Stimulated activated CD4-positive, alpha-beta T cell treated with anti-CD3 and anti-CD28 coated beads, Interleukin-2, amount 100 ng/mL, for 4 hours (primary cell): ENCODE measurements around the gene HBQ1.
"Not testable (repeated sequence)": the region's sequence is repeated elsewhere in the genome, so short reads cannot be mapped to it uniquely, and the experiment has no call there.

ENCODE experiments used
- DNase-seq: peaks from one replicate; pipeline ENCODE4 v3.0.0-alpha.2; 2020; ENCODE audit warnings: low read depth

Gene HBQ1

DNA sequence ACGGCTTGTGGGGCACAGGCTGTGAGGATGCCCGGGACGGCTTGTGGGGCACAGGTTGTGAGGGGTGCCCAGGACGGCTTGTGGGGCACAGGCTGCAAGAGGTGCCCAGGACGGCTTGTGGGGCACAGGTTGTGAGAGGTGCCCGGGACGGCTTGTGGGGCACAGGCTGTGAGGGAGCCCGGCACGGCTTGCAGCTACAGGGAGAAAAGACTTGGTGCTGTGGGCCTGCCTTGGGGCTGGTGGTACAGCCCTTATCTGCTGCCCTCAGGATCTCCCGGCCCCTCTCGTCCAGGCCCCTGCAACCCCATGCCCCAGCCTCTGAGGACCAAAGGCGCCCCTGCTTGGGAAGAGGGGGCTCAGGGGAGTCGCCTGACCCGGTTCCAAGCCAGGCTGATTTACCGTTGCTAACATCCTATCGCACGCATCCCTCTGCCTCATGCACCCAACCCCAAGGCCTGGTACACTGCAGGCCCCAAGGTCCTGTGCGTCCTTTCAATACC is 19.5 kb upstream of the HBQ1 start:
- no peak for DNase-seq

DNA sequence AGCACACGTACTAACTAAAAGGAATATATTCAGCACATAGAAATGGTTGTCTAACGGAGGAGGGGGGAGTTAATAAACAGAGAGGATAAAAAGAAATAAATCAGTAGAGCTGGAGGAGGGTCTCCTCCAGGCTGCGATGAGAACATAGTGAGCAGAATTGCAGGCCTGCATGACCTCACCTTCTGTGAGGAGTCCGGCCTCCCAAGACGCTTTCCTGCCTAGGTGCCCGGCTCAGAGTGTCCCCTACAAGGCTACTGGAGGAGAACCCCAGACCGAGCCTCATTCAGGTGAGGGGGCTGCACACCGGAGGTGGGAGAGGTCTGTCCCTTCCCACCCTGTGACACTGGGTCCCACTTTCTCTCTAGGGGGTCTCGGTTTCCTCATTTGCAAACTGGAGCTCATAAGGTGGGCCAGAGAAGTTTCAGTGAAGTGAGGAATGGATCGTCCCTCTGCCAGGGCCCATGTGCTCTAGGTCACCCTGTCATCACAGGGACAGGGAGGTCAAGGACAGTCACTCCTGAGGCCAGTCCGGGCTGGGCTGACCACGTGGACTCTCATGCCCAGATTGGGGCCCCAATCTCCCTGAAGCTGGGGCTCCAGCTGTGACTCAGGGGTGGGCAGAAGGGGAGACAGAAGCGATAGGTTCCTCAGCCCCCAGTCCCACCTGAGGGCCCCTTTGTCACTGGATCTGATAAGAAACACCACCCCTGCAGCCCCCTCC is 17.8 kb upstream of the HBQ1 start:
- DNase-seq: no peak

DNA sequence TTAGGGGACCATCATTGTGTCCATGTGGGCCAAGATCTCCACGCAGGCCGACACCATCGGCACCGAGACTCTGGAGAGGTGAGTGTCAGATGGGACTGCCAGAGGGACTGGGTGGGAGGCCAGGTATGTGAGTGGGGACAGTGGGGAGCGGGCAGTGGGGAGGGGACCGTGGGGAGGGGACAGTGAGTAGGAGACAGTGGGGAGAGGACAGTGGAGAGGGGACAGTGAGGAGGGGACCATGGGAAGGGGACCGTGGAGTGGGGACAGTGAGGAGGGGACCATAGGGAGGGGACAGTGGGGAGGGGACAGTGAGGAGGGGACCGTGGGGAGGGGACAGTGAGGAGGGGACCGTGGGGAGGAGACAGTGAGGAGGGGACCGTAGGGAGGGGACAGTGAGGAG is 17.1 kb upstream of the HBQ1 start:
- not testable (repeated sequence) for DNase-seq

DNA sequence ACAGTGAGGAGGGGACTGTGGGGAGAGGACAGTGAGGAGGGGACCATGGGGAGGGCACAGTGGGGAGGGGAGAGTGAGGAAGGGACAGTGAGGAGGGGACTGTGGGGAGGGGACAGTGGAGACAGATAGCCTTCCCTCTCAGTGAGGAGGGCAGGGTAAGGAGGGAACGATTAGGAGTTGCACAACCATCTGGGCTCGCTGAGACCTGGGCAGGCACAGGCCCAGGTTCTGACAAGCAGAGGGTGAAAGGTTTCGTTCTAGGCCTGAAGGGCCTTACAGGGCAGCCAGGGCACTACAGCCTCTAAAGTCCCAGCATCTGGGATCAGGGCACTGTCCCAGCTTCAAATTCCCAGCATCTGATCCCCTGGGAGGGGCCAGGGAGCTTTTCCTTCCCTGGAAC is 16.6 kb upstream of the HBQ1 start:
- not testable (repeated sequence) for DNase-seq

DNA sequence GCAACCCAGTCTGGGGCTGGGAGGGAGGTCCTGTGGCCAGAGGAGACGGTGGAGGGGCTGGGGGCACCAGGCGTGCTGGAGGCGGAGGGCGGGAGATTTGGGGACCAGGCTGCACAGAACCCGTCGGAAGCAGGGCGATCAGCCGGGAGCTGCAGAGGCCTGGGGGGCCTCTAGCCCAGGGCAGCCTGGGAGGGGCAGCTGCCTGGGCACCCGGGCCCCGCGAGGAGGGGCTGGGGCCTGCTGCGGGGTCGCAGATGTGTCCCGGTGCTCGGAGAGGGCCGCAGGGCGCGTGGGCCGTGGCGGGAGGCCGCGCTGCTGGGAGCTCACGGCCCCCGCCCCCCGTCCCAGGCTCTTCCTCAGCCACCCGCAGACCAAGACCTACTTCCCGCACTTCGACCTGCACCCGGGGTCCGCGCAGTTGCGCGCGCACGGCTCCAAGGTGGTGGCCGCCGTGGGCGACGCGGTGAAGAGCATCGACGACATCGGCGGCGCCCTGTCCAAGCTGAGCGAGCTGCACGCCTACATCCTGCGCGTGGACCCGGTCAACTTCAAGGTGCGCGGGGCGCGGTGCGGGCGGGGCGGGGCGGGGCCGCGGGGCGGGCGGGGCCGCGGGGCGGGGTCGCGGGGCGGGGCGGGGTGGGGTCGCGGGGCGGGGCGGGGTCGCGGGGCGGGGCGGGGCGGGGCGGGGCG is 16.0 kb upstream of the HBQ1 start:
- DNase-seq: not testable (repeated sequence)

DNA sequence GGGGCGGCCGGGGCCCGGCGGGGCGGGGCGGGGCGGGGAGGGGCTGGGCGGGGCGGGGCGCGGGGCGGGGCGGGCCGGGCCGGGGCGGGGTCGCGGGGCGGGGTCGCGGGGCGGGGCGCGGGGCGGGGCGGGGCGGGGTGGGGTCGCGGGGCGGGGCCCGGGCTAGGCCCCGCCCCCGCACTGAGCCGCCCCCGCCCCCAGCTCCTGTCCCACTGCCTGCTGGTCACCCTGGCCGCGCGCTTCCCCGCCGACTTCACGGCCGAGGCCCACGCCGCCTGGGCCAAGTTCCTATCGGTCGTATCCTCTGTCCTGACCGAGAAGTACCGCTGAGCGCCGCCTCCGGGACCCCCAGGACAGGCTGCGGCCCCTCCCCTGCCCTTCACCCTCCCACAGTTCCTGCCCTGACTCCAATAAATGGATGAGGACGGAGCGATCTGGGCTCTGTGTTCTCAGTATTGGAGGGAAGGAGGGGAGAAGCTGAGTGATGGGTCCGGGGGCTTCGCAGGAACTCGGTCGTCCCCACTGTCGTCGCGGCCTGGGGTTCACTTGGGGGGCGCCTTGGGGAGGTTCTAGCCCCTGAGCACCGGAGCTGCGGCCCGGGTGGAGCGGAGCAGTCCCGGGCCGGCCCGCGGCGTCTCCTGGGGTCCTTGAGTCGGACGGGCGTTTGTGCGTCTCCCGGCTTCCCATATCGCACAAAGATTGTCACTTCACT is 15.3 kb upstream of the HBQ1 start:
- DNase-seq: no peak

DNA sequence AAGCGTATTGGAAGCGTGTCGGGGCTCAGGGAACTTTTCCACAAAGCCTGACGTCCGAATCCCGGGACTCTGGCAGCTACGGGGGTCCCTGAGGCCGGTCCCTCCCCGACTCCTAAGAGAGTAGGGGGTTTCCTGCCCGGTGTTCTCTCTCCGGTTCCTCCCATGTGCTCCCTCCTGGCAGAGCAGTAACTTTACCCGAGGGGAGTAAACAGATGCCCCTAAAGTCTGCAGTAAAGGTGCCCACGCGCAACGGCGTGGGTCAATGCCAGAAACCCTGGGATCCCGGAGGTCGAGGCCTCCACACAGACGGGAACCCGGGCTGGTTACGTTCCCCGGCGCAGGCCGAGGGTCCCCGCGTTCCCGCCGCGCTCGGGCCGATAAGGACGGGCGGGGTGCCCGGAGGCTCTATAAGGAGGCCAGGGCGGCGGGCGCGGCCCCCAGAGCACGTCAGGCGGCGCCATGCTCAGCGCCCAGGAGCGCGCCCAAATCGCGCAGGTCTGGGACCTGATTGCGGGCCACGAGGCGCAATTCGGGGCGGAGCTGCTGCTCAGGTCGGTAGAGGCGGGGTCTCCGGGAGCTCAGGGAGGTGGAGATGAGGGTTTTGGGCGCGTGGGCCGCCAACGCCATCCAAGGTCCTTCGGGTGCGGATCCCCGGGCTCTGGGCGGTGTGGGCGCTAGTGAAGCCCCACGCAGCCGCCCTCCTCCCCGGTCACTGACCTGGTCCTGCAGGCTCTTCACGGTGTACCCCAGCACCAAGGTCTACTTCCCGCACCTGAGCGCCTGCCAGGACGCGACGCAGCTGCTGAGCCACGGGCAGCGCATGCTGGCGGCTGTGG is 14.5 kb upstream of the HBQ1 start, which contains the start of gene HBM:
TSS of gene HBM (plus strand) at position 440 of the 836 bp plus-strand sequence. CDS start at position 460, 20 bp downstream.
- no peak for DNase-seq

DNA sequence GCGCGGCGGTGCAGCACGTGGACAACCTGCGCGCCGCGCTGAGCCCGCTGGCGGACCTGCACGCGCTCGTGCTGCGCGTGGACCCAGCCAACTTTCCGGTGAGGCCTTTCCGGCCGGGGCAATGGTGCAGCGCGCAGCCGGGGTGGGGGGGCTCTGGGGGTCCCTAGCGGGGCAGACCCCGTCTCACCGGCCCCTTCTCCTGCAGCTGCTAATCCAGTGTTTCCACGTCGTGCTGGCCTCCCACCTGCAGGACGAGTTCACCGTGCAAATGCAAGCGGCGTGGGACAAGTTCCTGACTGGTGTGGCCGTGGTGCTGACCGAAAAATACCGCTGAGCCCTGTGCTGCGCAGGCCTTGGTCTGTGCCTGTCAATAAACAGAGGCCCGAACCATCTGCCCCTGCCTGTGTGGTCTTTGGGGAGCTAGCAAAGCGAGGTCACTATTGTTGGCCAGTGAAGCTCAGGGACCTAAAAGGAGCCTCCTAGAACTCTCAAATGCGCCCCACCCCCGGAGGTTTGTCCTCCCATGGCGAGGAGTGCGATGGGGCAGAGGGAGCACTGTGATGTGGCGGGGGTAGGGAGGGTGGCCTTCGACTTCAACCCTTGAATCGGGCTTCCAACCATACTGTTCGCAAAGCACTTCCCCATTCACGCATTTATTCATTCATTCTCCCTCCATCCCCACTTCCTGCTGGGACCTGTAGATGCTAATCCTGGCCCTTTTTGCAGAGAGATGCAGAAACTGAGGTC is 13.7 kb upstream of the HBQ1 start:
- no peak for DNase-seq

DNA sequence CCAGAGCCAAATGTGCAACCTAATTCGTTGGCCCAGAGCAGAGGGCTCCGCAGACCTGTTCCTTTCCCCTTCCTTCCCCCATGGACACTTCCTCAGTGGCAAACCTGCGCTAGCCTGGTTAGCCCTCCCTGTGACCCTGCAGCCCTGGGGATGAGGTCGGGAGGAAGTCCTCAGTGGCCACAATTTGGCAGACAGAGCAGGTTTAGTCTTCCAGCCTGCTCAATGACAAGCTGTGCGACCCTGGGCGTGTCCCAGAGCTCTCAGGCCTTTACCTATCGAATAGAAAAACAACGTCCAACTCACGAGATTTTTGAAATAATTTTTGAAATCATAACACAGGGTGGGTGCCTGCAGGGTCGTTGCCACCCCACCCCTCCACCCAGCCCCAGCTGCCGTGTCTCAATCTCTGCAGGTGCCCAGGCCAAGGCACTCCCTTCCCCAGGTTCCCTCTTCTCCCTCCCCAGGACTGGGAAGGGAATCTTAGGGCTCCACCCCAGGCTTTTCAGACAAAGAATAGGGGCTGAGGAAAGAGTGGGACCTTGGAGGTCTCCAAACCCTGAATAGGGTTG is 13.1 kb upstream of the HBQ1 start:
- no peak for DNase-seq

DNA sequence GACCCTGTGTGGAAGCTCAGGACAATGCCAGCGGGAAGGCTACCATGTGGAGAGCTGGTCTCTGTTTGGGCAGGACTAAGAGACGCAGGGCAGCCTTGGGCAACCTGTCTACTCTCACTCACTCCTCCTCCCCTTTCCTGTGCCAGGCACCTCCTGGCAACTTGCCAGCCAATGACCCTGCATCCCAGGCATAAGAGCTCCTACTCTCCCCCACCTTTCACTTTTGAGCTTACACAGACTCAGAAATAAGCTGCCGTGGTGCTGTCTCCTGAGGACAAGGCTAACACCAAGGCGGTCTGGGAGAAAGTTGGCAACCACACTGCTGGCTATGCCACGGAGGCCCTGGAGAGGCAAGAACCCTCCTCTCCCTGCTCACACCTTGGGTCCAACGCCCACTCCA is 11.8 kb upstream of the HBQ1 start:
- no peak for DNase-seq

DNA sequence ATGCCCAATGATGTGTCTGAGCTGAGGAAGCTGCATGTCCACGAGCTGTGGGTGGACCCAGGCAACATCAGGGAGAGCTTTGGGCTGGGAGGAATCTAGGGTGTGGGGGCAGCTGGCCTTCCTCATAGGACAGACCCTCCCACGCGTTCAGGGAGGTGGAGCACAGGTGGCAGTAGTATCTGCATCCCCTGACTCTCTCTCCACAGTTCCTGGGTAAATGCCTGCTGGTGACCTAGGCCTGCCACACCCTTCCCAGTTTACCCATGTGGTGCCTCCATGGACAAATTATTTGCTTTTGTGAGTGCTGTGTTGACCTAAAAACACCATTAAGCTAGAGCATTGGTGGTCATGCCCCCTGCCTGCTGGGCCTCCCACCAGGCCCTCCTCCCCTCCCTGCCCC is 11.2 kb upstream of the HBQ1 start:
- no peak for DNase-seq

DNA sequence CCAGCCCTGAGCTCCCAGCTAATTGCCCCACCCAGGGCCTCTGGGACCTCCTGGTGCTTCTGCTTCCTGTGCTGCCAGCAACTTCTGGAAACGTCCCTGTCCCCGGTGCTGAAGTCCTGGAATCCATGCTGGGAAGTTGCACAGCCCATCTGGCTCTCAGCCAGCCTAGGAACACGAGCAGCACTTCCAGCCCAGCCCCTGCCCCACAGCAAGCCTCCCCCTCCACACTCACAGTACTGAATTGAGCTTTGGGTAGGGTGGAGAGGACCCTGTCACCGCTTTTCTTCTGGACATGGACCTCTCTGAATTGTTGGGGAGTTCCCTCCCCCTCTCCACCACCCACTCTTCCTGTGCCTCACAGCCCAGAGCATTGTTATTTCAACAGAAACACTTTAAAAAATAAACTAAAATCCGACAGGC is 10.2 kb upstream of the HBQ1 start:
- not testable (repeated sequence) for DNase-seq

DNA sequence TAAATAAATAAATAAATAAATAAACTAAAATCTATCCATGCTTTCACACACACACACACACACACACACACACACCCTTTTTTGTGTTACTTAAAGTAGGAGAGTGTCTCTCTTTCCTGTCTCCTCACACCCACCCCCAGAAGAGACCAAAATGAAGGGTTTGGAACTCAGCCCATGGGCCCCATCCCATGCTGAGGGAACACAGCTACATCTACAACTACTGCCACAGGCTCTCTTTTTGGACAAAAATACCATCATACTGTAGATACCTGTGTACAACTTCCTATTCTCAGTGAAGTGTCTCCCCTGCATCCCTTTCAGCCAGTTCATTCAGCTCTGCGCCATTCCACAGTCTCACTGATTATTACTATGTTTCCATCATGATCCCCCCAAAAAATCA is 9.5 kb upstream of the HBQ1 start:
- DNase-seq: no peak

DNA sequence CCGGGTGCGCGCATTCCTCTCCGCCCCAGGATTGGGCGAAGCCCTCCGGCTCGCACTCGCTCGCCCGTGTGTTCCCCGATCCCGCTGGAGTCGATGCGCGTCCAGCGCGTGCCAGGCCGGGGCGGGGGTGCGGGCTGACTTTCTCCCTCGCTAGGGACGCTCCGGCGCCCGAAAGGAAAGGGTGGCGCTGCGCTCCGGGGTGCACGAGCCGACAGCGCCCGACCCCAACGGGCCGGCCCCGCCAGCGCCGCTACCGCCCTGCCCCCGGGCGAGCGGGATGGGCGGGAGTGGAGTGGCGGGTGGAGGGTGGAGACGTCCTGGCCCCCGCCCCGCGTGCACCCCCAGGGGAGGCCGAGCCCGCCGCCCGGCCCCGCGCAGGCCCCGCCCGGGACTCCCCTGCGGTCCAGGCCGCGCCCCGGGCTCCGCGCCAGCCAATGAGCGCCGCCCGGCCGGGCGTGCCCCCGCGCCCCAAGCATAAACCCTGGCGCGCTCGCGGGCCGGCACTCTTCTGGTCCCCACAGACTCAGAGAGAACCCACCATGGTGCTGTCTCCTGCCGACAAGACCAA is 7.8 kb upstream of the HBQ1 start, which contains the start of gene HBA2:
TSS of gene HBA2 (plus strand) at position 503 of the 568 bp plus-strand sequence. CDS start at position 540, 37 bp downstream.
- DNase-seq: not testable (repeated sequence)

DNA sequence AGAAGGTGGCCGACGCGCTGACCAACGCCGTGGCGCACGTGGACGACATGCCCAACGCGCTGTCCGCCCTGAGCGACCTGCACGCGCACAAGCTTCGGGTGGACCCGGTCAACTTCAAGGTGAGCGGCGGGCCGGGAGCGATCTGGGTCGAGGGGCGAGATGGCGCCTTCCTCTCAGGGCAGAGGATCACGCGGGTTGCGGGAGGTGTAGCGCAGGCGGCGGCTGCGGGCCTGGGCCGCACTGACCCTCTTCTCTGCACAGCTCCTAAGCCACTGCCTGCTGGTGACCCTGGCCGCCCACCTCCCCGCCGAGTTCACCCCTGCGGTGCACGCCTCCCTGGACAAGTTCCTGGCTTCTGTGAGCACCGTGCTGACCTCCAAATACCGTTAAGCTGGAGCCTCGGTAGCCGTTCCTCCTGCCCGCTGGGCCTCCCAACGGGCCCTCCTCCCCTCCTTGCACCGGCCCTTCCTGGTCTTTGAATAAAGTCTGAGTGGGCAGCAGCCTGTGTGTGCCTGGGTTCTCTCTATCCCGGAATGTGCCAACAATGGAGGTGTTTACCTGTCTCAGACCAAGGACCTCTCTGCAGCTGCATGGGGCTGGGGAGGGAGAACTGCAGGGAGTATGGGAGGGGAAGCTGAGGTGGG is 6.9 kb upstream of the HBQ1 start:
- not testable (repeated sequence) for DNase-seq

DNA sequence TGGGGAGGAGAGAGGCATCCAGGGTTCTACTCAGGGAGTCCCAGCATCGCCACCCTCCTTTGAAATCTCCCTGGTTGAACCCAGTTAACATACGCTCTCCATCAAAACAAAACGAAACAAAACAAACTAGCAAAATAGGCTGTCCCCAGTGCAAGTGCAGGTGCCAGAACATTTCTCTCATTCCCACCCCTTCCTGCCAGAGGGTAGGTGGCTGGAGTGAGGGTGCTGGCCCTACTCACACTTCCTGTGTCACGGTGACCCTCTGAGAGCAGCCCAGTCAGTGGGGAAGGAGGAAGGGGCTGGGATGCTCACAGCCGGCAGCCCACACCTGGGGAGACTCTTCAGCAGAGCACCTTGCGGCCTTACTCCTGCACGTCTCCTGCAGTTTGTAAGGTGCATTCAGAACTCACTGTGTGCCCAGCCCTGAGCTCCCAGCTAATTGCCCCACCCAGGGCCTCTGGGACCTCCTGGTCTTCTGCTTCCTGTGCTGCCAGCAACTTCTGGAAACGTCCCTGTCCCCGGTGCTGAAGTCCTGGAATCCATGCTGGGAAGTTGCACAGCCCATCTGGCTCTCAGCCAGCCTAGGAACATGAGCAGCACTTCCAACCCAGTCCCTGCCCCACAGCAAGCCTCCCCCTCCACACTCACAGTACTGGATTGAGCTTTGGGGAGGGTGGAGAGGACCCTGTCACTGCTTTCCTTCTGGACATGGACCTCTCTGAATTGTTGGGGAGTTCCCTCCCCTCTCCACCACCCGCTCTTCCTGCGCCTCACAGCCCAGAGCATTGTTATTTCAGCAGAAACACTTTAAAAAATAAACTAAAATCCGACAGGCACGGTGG is 6.1 kb upstream of the HBQ1 start:
- not testable (repeated sequence) for DNase-seq

DNA sequence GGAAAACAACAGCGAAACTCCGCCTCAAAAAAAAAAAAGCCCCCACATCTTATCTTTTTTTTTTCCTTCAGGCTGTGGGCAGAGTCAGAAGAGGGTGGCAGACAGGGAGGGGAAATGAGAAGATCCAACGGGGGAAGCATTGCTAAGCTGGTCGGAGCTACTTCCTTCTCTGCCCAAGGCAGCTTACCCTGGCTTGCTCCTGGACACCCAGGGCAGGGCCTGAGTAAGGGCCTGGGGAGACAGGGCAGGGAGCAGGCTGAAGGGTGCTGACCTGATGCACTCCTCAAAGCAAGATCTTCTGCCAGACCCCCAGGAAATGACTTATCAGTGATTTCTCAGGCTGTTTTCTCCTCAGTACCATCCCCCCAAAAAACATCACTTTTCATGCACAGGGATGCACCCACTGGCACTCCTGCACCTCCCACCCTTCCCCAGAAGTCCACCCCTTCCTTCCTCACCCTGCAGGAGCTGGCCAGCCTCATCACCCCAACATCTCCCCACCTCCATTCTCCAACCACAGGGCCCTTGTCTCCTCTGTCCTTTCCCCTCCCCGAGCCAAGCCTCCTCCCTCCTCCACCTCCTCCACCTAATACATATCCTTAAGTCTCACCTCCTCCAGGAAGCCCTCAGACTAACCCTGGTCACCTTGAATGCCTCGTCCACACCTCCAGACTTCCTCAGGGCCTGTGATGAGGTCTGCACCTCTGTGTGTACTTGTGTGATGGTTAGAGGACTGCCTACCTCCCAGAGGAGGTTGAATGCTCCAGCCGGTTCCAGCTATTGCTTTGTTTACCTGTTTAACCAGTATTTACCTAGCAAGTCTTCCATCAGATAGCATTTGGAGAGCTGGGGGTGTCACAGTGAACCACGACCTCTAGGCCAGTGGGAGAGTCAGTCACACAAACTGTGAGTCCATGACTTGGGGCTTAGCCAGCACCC is 5.0 kb upstream of the HBQ1 start:
- DNase-seq: no peak

DNA sequence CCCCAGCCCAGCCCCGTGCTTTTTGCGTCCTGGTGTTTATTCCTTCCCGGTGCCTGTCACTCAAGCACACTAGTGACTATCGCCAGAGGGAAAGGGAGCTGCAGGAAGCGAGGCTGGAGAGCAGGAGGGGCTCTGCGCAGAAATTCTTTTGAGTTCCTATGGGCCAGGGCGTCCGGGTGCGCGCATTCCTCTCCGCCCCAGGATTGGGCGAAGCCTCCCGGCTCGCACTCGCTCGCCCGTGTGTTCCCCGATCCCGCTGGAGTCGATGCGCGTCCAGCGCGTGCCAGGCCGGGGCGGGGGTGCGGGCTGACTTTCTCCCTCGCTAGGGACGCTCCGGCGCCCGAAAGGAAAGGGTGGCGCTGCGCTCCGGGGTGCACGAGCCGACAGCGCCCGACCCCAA is 4.3 kb upstream of the HBQ1 start:
- DNase-seq: not testable (repeated sequence)
